A549 treated with CORT108297 at 1 μM for 4 hours (cell line): ENCODE data around the gene HSD17B10. TPM values are rescaled to one million over a fixed set of nuclear protein-coding genes. Genes with fewer than 3 reads are reported as not detected.

ENCODE experiments used
- total RNA-seq: library from RNA; stranded (reverse); fragments of 200-300 nt; extraction: Qiagen RNA extraction; gene quantifications from 5 replicates; pipeline ENCODE4 v1.2.3, GENCODE V29; 2022

The HSD17B10 gene
- total RNA-seq: 168 to 203 TPM (median 197 TPM) in 5 replicates

DNA sequence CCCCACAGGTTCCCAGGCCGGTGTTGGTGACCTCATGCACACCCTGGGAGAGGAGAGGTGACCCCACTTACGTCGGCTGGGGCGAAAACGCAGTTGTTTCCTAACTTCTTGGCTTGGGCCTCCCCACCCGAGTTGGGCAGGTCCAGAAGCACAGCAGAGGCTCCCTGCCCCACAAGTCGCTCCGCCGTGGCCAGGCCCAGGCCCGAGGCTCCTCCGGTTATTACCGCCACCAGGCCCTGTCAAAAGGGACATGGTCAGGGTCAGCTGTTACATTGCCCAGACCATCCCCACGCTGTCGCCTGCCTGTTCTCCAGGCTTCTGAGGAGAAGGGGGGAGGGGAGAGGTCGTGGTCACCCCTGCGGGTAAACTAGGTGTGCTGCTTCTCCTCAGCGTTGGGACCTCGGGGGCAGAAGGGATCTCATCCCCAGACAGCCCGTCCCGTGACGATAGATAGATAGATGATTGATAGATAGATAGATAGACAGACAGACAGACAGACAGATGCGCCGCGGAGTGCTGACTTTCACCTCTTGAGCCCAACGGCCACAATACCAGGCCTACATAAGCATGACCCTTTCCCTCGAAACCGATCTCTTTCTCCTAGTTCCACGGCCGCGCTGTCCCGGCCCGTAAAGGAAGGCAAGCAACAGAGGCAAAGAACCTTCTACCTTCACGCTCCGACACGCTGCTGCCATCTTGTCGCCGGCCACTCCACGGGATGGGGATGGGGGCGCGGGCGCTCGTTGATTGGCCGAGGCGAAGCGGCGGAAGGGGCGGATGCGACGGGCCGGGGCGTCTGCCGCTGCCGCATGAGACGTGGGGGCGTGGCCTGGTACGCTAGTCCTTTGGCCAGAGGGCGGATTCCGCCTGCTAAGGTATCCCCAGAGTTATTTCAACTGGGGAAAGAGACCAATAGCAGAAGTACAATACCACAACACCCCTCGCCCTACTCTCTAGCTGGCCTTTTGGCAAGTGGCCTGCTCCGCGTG, at the start of gene HSD17B10:
Gene HSD17B10, minus strand, starts transcription at position 720 of the 989 bp plus-strand sequence. Its CDS starts 25 bp downstream, at position 695.

DNA sequence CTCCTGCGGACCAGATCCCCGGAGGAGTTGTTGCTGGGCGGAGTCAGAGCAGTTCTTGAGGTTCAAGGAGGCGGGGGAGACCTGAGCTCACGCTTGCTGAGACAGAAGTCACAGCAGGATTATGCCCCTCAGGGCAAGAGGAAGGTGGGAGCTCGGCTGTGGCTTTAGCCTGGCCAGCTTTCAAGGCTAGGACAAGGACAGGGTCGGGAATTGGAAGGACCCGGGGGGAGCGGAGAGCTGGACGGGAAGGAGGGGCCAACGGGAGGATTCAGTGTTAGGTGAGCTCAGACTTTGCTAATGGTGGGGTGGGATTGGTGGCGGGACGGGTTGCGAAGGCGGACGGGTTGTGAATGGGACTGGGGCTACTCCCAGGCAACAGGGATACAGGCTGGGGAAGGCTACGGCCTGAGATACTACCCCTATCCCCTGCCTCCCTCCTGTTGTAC, 11.3 kb downstream of the HSD17B10 start, which contains the start of gene RIBC1:
Gene RIBC1, plus strand, starts transcription at position 13 of the 446 bp plus-strand sequence. CDS start 3,404 bp downstream, outside the sequence.

DNA sequence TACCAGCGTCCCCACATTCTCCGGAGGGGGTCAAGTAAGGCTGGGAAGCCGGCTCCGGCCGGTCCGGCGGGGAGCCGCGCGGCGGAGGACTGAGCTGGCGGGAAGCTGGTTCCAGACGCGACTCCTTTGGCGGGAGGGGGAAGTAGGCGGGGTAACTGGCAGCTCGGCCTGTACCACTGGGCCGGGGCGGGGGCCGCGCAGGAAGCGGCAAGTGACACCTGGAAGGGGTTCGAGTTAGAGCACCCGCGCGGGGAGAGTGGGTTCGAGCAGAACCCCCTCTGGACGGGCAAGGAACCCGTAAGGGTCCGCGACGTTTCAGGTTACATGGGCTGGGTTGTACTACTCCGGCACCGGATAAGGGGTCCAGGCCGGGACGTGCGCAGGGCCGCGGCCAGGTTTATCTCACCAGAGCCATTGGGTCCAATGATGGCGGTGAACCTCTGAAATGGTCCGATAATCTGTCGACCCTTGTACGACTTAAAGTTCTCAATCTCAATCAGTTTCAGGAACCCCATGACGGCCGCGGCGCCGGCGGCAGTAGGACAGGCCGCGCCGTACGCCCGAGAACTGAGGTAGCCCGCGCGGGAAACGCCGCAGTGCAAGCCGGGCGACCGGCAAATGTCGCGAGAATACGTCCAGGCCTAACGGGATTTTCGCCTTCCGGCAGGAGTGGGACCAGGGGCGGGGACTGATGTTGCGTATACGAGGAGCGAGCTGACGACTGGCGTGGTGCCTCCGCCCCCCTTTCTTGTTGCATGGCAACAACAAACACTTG, 11.9 kb downstream of the HSD17B10 start, which contains the start of gene SMC1A:
Gene SMC1A, minus strand, starts transcription at position 569 of the 775 bp plus-strand sequence. Its CDS starts 54 bp downstream, at position 515.

Other genes starting within 250 kb of the HSD17B10 start
- gene KDM5C, start 209.2 kb downstream of the HSD17B10 start, total RNA-seq: 42.1 to 60.1 TPM (median 57.0 TPM) in 5 replicates
- 32.6 to 44.7 TPM (median 40.2 TPM) in 5 replicates for gene IQSEC2, start 152.8 kb downstream of the HSD17B10 start, total RNA-seq
- gene SMC1A, start 11.7 kb downstream of the HSD17B10 start, total RNA-seq: 42.3 to 62.9 TPM (median 55.1 TPM) in 5 replicates
- 0.67 to 0.99 TPM (median 0.77 TPM) in 5 replicates for gene RIBC1, start 11.5 kb downstream of the HSD17B10 start, total RNA-seq